Measurements from ENCODE around the gene ANKS4B.
"Not testable (repeated sequence)": the region's sequence is repeated elsewhere in the genome, so short reads cannot be mapped to it uniquely, and the experiment has no call there.

The ANKS4B gene, protein sequence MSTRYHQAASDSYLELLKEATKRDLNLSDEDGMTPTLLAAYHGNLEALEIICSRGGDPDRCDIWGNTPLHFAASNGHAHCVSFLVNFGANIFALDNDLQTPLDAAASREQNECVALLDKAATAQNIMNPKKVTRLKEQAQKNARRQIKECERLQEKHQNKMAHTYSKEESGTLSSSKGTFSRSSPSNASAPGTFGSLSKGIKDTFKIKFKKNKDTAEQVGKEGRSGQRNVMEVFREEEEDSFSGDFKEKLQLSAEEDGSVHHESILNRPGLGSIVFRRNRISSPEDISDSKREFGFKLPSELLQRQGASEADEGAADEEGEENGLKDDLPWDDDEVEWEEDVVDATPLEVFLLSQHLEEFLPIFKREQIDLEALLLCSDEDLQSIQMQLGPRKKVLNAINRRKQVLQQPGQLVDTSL

GRCh38 chr16:21233521-21234150 lies at the start of gene ANKS4B:
Gene ANKS4B, plus strand, starts transcription at chr16:21233699. Its CDS starts 39 bp downstream, at chr16:21233738.
- no peak for DNase-seq

DNA sequence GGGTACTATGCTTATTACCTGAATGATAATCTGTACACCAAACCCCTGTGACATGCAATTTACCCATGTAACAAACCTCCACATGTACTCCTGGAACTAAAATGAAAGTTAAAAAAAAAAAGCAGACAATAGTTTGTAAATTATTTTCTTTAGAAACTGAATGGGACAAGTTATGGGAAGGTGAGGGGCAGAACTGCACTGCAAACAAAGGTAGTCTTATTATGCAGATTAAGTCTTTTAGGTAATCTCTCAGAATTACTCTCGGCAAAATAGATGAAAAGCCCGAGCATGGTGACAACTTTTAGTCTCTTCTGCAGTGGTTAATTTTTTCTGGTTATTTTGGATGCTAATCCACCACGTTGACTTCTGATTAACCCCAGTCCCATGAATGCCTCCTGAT lies 49.5 kb upstream of the ANKS4B start:
- DNase-seq = no peak

GRCh38 chr16:21184834-21185233 lies 48.7 kb upstream of the ANKS4B start:
- no peak for DNase-seq

GRCh38 chr16:21185659-21186325 lies 47.7 kb upstream of the ANKS4B start:
- no peak for DNase-seq

GRCh38 chr16:21186326-21186691 lies 47.2 kb upstream of the ANKS4B start:
- DNase-seq = no peak

DNA sequence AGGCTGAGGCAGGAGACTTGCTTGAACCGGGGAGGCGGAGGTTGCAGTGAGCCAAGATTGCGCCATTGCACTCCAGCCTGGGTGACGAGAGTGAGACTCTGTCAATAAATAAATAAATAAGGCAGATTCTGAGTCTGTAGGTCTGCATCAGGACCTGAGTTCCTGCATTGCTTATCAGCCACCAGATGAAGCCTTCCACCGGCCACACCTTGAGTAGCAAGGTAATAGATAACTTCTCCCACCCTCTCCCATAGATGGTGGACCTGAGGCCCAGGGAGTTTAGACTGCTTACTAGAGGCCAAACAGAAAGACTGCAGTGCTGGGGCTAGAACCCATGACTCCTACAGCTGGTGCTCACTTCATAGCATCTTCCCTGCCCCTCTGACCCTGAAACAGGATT lies 44.2 kb upstream of the ANKS4B start:
- no peak for DNase-seq

- DNase-seq = no peak
Measured at GRCh38 chr16:21190013-21190412, 43.5 kb upstream of the ANKS4B start.

- DNase-seq = no peak
Measured at GRCh38 chr16:21190599-21190998, 42.9 kb upstream of the ANKS4B start.

DNA sequence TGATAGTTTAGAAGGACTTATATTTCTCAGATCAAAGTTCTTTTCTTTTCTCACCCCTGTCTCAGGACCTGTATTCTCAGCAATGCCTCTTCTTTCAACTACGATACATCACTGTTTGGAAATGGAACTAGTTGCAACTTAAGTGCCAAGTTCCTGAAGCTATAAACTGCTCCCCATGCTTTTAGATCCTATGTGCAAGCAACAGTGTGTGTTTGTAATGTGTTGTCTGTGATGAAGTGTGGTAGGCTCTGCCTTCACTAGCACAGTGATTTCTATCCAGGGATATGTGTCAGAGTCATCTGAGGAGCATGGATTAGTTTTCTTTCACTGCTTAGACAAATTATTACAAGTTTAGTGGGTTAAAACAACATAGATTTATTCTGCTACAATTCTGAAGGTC lies 40.5 kb upstream of the ANKS4B start:
- no peak for DNase-seq

DNA sequence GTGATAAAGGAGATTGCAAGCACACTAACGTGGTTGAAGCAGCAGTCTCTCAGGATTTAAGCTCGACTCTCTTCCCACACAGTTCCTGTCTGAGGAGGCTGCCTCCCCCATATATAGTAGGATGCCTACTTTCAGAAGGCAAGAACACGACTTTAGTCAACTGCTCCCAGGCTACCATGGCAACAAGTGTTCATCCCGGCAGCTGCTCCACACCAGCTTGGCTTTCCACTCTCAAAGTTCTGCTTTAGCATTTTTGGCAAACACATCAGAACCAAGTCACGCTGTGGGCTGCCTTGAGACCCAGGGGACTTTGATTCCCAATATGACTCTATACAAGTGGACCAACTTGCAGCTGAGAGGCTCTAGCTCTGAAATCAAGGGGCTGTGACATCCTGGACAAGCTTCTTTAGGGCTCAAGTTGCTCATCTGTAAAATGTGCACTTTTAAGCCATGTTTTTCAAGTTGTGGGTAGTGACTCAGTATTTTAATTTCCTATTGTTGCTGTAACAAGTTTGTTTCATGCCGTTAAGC lies 38.7 kb upstream of the ANKS4B start:
- DNase-seq = no peak

GRCh38 chr16:21195330-21195729 lies 38.2 kb upstream of the ANKS4B start:
- DNase-seq = not testable (repeated sequence)

- DNase-seq = no peak
Measured at GRCh38 chr16:21197112-21197511, 36.4 kb upstream of the ANKS4B start.

- no peak for DNase-seq
Measured at GRCh38 chr16:21197621-21198020, 35.9 kb upstream of the ANKS4B start.

DNA sequence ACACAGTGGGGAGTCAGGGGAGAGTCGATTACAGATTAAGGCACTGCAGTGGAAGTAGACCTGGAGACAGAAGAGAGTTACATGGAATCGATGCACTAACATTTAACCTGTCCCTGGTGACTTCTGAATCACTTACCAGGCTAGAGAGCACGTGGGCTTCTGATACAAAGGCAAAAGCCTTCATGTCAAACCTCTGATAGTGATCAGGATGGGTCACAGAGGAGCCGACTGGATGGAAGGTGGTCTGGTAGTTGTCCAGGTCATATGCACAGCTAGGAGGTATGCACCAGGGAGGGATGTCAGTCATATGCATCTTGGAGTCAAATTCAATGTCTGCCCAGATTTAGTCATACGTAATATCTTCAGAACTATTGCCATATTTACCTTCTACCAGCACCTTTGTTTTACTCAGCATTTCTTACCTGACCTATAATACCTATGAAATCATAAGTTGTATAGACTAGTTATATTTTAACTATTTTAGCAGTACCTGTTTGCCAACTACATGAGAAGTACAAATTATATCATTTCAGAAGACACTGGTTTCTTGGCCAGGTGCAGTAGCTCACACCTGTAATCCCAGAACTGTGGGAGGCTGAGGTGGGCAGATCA lies 33.8 kb upstream of the ANKS4B start:
- no peak for DNase-seq

GRCh38 chr16:21203155-21203797 lies 30.2 kb upstream of the ANKS4B start:
- DNase-seq = no peak

- no peak for DNase-seq
Measured at GRCh38 chr16:21205303-21205702, 28.2 kb upstream of the ANKS4B start.

DNA sequence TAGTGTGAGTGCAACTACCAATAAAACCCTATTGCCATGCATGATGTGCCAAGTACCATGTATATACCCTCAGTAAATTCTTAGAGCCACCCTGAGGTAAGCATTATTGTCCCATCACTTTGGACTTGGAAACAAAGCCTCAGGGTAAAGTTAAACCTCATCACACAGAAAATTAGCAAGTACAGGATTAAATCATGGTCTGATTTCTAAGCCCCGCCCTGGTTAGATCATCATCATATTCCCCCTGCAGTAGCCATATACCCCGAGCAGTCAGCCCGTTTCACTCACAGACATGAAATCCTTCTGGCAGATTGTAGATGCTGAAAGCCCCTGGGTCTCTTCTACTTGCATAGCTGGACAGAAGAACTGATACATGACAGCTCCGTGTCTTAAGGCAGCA lies 26.9 kb upstream of the ANKS4B start:
- DNase-seq = no peak

- no peak for DNase-seq
Measured at GRCh38 chr16:21208446-21209230, 24.9 kb upstream of the ANKS4B start.

DNA sequence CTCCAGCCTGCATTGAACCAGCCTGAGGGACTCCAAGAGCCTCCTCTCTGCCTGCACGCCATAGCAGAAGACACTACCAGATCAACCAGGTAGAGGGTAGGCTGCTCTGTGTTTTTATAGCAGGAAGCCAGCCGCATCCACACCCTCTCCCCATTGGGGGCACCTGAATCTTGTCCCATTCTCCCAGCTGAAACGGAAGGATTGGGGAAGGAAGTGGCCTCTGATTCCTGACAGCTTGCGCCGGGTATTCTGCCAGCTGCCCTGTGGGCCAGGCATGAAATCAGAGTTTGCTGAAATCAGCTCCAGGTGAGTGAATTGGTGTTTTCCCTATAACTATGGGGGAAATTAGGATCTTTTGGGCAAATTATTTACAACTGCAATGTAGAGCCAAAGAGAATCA lies 22.0 kb upstream of the ANKS4B start, which contains the start of gene ZP2:
TSS of gene ZP2 (minus strand) at position 89 of the 400 bp plus-strand sequence. CDS start at position 62, 27 bp downstream.
- DNase-seq = no peak

DNA sequence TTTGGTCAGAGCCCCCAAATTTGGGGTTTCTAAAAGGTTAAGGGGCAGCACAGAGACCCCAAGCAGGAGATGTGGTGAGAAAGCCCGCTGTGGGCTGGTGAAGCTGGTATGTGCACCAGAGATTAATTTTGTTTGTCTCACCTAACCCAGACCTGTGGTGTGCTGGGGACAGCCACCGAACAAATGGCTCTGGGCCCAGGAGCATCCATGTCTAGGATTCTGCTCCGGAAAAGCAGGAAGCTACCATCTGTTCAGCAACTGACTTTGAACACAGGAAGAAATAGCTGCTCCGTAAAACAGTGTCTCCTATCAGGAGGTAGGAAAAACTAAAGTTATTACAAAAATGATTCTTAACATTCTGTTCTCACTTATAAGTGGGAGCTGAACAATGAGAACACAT lies 19.4 kb upstream of the ANKS4B start:
- DNase-seq = no peak

- DNase-seq = no peak
Measured at GRCh38 chr16:21217121-21217520, 16.4 kb upstream of the ANKS4B start.

DNA sequence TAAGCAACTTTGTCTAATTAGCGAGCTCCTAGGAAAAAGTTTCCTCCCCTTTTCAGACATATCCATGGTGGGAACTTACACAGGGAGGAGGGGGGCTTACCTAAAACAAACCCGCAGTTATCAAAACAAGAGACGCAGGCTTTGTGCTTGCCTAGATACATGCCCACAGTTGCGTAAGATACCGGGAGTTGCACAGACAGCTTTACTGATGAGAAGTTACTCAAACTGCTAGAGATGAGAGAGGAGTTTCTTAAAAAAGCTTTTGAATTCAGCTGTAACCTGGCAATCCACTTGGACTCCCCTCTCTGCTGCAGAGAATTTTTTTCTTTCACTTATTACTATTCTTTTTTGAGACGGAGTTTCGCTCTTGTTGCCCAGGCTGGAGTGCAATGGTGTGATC lies 15.3 kb upstream of the ANKS4B start:
- DNase-seq = no peak

Data from activated CD4-positive, CD25-positive, alpha-beta regulatory T cell (primary cell).